SK-N-SH treated with all-trans-retinoic acid at 6 μM for 48 hours (cell line): Measurements from ENCODE around the gene RAET1L.

Experiments
- ATAC-seq: fragments of 200-7000 bp; cut with Tn5 transposase; 3 replicates; pipeline ENCODE4 v1.9.1; 2020; ENCODE audit warnings: mild to moderate bottlenecking, moderate library complexity
- ARNTL ChIP-seq: fragments of 450-650 bp; formaldehyde crosslinking; IDR thresholded peaks from 2 replicates; pipeline ENCODE4 v1.5.0; 2020; ENCODE audit warnings: low read depth, mild to moderate bottlenecking, moderate library complexity, borderline replicate concordance
- BACH2 ChIP-seq: fragments of 250-450 bp; sonication (Bioruptor Pico); IDR thresholded peaks from 2 replicates; pipeline ENCODE4 v1.9.0; 2021; ENCODE audit warnings: mild to moderate bottlenecking, borderline replicate concordance
- CSDC2 ChIP-seq: fragments of 250-450 bp; sonication (Bioruptor Pico); IDR thresholded peaks from 2 replicates; pipeline ENCODE4 v1.5.0; 2020; ENCODE audit warnings: mild to moderate bottlenecking, moderate library complexity
- ESRRG ChIP-seq: fragments of 250-450 bp; sonication (Bioruptor Pico); IDR thresholded peaks from 2 replicates; pipeline ENCODE4 v1.6.1; 2021; ENCODE audit warnings: mild to moderate bottlenecking
- GLIS3 ChIP-seq: fragments of 250-450 bp; sonication (Bioruptor Pico); IDR thresholded peaks from 2 replicates; pipeline ENCODE4 v1.5.0; 2020; ENCODE audit warnings: mild to moderate bottlenecking, moderate library complexity
- ISL1 ChIP-seq: fragments of 250-450 bp; sonication (Bioruptor Pico); IDR thresholded peaks from 2 replicates; pipeline ENCODE4 v2.1.2; 2022; ENCODE audit warnings: mild to moderate bottlenecking, moderate library complexity
- PATZ1 ChIP-seq: fragments of 250-450 bp; sonication (Bioruptor Pico); IDR thresholded peaks from 2 replicates; pipeline ENCODE4 v1.8.0; 2020; ENCODE audit warnings: mild to moderate bottlenecking, moderate library complexity, borderline replicate concordance
- PPARA ChIP-seq: fragments of 250-450 bp; sonication (Bioruptor Pico); IDR thresholded peaks from 2 replicates; pipeline ENCODE4 v1.5.0; 2020; ENCODE audit warnings: mild to moderate bottlenecking, borderline replicate concordance
- RARB ChIP-seq: fragments of 250-450 bp; sonication (Bioruptor Pico); IDR thresholded peaks from 2 replicates; pipeline ENCODE4 v1.8.0; 2021; ENCODE audit warnings: mild to moderate bottlenecking, moderate library complexity
- SNAI2 ChIP-seq: fragments of 250-450 bp; sonication (Bioruptor Pico); IDR thresholded peaks from 2 replicates; pipeline ENCODE4 v1.5.0; 2020; ENCODE audit warnings: mild to moderate bottlenecking, moderate library complexity
- TCF4 ChIP-seq: fragments of 250-450 bp; sonication (Bioruptor Pico); IDR thresholded peaks from 2 replicates; pipeline ENCODE4 v1.8.0; 2021; ENCODE audit warnings: mild to moderate bottlenecking, moderate library complexity, borderline replicate concordance
- TOX ChIP-seq: fragments of 250-450 bp; sonication (Bioruptor Pico); IDR thresholded peaks from 2 replicates; pipeline ENCODE4 v1.8.0; 2021; ENCODE audit warnings: mild to moderate bottlenecking, moderate library complexity, borderline replicate concordance
- ZC3H10 ChIP-seq: fragments of 250-450 bp; sonication (Bioruptor Pico); IDR thresholded peaks from 2 replicates; pipeline ENCODE4 v1.5.1; 2021; ENCODE audit warnings: mild to moderate bottlenecking, moderate library complexity
- ZFP3 ChIP-seq: fragments of 250-450 bp; sonication (Bioruptor Pico); IDR thresholded peaks from 2 replicates; pipeline ENCODE4 v1.5.0; 2020; ENCODE audit warnings: mild to moderate bottlenecking, moderate library complexity
- ZFP30 ChIP-seq: fragments of 450-650 bp; formaldehyde crosslinking; IDR thresholded peaks from 2 replicates; pipeline ENCODE4 v1.5.0; 2022; ENCODE audit warnings: mild to moderate bottlenecking, moderate library complexity
- ZNF565 ChIP-seq: fragments of 450-650 bp; formaldehyde crosslinking; conservative IDR thresholded peaks from 2 replicates; pipeline ENCODE4 v1.5.0; 2020; ENCODE audit warnings: low read depth, mild to moderate bottlenecking, moderate library complexity
- ZNF70 ChIP-seq: fragments of 450-650 bp; formaldehyde crosslinking; IDR thresholded peaks from 2 replicates; pipeline ENCODE4 v1.5.0; 2020; ENCODE audit warnings: mild to moderate bottlenecking, moderate library complexity
- ZNF8 ChIP-seq: fragments of 450-650 bp; formaldehyde crosslinking; IDR thresholded peaks from 2 replicates; pipeline ENCODE4 v1.5.0; 2020; ENCODE audit warnings: mild to moderate bottlenecking, moderate library complexity
- TF ChIP-seq, protein P1 (sequence below): fragments of 250-450 bp; sonication (Bioruptor Pico); IDR thresholded peaks from 2 replicates; pipeline ENCODE4 v1.5.1; 2020; ENCODE audit warnings: low read depth, mild to moderate bottlenecking, moderate library complexity
- TF ChIP-seq, protein P2 (sequence below): fragments of 250-450 bp; sonication (Bioruptor Pico); IDR thresholded peaks from 2 replicates; pipeline ENCODE4 v1.8.0; 2021; ENCODE audit warnings: low read depth, mild to moderate bottlenecking, moderate library complexity, borderline replicate concordance
- TF ChIP-seq, protein P3 (sequence below): fragments of 250-450 bp; sonication (Bioruptor Pico); IDR thresholded peaks from 2 replicates; pipeline ENCODE4 v1.5.0; 2020; ENCODE audit warnings: mild to moderate bottlenecking, moderate library complexity
- TF ChIP-seq, protein P4 (sequence below): fragments of 250-450 bp; sonication (Bioruptor Pico); IDR thresholded peaks from 2 replicates; pipeline ENCODE4 v1.5.1; 2021; ENCODE audit warnings: mild to moderate bottlenecking, moderate library complexity

The RAET1L gene

GRCh38 chr6:150056916-150057315 is 31.6 kb upstream of the RAET1L start:
- no peak for ATAC-seq
- TF ChIP-seq ZFP30 (CRISPR knock-in tag) (no peak), PPARA (CRISPR knock-in tag) (no peak), ESRRG (no peak), ZNF70 (CRISPR knock-in tag) (no peak), TOX (no peak), ZFP3 (CRISPR knock-in tag) (no peak), ZNF565 (CRISPR knock-in tag) (no peak), ISL1 (no peak), PATZ1 (CRISPR knock-in tag) (no peak), BACH2 (CRISPR knock-in tag) (no peak), GLIS3 (CRISPR knock-in tag) (no peak), ZC3H10 (no peak), CSDC2 (no peak), ZNF8 (CRISPR knock-in tag) (no peak), SNAI2 (CRISPR knock-in tag) (no peak), ARNTL (CRISPR knock-in tag) (no peak)
- TF ChIP-seq, protein P1, sequence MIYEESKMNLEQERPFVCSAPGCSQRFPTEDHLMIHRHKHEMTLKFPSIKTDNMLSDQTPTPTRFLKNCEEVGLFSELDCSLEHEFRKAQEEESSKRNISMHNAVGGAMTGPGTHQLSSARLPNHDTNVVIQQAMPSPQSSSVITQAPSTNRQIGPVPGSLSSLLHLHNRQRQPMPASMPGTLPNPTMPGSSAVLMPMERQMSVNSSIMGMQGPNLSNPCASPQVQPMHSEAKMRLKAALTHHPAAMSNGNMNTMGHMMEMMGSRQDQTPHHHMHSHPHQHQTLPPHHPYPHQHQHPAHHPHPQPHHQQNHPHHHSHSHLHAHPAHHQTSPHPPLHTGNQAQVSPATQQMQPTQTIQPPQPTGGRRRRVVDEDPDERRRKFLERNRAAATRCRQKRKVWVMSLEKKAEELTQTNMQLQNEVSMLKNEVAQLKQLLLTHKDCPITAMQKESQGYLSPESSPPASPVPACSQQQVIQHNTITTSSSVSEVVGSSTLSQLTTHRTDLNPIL: no peak
- TF ChIP-seq, protein P2, sequence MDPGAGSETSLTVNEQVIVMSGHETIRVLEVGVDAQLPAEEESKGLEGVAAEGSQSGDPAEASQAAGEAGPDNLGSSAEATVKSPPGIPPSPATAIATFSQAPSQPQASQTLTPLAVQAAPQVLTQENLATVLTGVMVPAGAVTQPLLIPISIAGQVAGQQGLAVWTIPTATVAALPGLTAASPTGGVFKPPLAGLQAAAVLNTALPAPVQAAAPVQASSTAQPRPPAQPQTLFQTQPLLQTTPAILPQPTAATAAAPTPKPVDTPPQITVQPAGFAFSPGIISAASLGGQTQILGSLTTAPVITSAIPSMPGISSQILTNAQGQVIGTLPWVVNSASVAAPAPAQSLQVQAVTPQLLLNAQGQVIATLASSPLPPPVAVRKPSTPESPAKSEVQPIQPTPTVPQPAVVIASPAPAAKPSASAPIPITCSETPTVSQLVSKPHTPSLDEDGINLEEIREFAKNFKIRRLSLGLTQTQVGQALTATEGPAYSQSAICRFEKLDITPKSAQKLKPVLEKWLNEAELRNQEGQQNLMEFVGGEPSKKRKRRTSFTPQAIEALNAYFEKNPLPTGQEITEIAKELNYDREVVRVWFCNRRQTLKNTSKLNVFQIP (CRISPR knock-in tag): no peak
- TF ChIP-seq, protein P3, sequence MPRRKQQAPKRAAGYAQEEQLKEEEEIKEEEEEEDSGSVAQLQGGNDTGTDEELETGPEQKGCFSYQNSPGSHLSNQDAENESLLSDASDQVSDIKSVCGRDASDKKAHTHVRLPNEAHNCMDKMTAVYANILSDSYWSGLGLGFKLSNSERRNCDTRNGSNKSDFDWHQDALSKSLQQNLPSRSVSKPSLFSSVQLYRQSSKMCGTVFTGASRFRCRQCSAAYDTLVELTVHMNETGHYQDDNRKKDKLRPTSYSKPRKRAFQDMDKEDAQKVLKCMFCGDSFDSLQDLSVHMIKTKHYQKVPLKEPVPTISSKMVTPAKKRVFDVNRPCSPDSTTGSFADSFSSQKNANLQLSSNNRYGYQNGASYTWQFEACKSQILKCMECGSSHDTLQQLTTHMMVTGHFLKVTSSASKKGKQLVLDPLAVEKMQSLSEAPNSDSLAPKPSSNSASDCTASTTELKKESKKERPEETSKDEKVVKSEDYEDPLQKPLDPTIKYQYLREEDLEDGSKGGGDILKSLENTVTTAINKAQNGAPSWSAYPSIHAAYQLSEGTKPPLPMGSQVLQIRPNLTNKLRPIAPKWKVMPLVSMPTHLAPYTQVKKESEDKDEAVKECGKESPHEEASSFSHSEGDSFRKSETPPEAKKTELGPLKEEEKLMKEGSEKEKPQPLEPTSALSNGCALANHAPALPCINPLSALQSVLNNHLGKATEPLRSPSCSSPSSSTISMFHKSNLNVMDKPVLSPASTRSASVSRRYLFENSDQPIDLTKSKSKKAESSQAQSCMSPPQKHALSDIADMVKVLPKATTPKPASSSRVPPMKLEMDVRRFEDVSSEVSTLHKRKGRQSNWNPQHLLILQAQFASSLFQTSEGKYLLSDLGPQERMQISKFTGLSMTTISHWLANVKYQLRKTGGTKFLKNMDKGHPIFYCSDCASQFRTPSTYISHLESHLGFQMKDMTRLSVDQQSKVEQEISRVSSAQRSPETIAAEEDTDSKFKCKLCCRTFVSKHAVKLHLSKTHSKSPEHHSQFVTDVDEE (CRISPR knock-in tag): no peak
- TF ChIP-seq, protein P4, sequence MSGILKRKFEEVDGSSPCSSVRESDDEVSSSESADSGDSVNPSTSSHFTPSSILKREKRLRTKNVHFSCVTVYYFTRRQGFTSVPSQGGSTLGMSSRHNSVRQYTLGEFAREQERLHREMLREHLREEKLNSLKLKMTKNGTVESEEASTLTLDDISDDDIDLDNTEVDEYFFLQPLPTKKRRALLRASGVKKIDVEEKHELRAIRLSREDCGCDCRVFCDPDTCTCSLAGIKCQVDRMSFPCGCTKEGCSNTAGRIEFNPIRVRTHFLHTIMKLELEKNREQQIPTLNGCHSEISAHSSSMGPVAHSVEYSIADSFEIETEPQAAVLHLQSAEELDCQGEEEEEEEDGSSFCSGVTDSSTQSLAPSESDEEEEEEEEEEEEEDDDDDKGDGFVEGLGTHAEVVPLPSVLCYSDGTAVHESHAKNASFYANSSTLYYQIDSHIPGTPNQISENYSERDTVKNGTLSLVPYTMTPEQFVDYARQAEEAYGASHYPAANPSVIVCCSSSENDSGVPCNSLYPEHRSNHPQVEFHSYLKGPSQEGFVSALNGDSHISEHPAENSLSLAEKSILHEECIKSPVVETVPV (CRISPR knock-in tag): no peak

GRCh38 chr6:150056156-150056555 is 30.8 kb upstream of the RAET1L start:
- no peak for TF ChIP-seq RARB (CRISPR knock-in tag)
- ATAC-seq: no peak; the same call in 2 of the 3 replicates

GRCh38 chr6:150055131-150055530 is 29.8 kb upstream of the RAET1L start:
- TF ChIP-seq, protein P4 (CRISPR knock-in tag): no peak
- TF ChIP-seq PATZ1 (CRISPR knock-in tag): no peak
- TF ChIP-seq ZNF8 (CRISPR knock-in tag): no peak
- no peak for TF ChIP-seq ISL1
- TF ChIP-seq, protein P2 (CRISPR knock-in tag): no peak
- TF ChIP-seq TOX: no peak
- TF ChIP-seq CSDC2: no peak
- TF ChIP-seq, protein P1: no peak
- no peak for TF ChIP-seq PPARA (CRISPR knock-in tag)
- TF ChIP-seq ESRRG: no peak
- TF ChIP-seq ZC3H10: no peak
- no peak for TF ChIP-seq TCF4
- no peak for TF ChIP-seq RARB (CRISPR knock-in tag)
- TF ChIP-seq ARNTL (CRISPR knock-in tag): no peak
- no peak for TF ChIP-seq SNAI2 (CRISPR knock-in tag)
- no peak for ATAC-seq
